ENCODE data around the gene UGGT2. TPM values are rescaled to one million over a fixed set of nuclear protein-coding genes. Genes with fewer than 3 reads are reported as not detected.

UGGT2 gene
- total RNA-seq, 2 donors from 2014 or later = 37.2 to 40.9 TPM

DNA sequence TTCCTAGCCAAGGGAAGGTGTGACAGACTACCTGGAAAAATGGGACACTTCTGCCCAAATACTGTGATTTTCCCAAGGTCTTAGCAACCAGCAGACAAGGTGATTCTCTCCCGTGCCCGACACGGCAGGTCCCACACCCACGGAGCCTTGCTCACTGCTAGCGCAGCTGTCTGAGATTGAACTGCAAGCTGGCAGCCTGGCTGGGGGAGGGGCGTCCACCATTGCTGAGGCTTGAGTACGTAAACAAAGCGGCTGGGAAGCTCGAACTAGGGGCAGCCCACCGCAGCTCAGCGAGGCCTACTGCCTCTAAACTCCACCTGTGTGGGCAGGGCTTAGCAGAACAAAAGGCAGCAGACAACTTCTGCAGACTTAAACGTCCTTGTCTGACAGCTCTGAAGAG is 146.2 kb downstream of the UGGT2 start:
- 91 to 92% methylated on average over 10 to 12 of the region's 12 CpGs for WGBS, 2 experiments (ENCODE audit: insufficient coverage in 1 of 2, insufficient read length in 1 of 2)
- no peak overlapping the region for H3K4me3 Mint-ChIP-seq
- no peaks in the 10 kb centered on the region for H3K4me1 ChIP-seq (ENCODE audit: control insufficient read depth, insufficient read depth, low read length)

DNA sequence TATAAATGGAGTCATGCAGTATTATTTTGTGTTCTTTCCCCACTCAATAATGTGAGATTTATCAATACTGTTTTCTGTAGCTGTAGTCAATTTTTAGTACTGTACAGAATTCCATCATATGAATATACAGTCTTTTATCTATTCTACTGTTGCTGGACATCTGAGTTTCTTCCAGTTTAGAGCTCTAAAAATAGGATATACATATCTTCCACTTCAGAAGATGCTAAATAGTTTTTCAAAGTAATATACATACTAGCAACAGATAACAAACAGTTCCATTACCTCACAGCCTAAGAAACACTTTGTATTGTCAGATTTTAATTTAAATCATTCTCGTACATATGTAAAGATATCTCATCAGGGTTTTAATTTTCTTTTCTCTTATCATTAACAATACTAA is 149.6 kb downstream of the UGGT2 start:
- Mint-ChIP-seq H3K36me3 (ENCODE audit: low read depth) (peaks cover 46% of the 10 kb centered on the region), H3K27ac (no peak overlapping the region), H3K27me3 (ENCODE audit: insufficient read depth) (no peaks in the 10 kb centered on the region), H3K4me1 (no peaks in the 10 kb centered on the region), H3K4me3 (no peak overlapping the region), H3K9me3 (peaks cover 27% of the 10 kb centered on the region)
- DNase-seq = no peak
- no peak overlapping the region for H3K4me3 ChIP-seq (ENCODE audit: low read length)
- no peaks in the 10 kb centered on the region for H3K4me1 ChIP-seq (ENCODE audit: control insufficient read depth, insufficient read depth, low read length)
- no peak overlapping the region for H3K27ac ChIP-seq (ENCODE audit: low read depth, low read length)
- TF ChIP-seq, protein P1, sequence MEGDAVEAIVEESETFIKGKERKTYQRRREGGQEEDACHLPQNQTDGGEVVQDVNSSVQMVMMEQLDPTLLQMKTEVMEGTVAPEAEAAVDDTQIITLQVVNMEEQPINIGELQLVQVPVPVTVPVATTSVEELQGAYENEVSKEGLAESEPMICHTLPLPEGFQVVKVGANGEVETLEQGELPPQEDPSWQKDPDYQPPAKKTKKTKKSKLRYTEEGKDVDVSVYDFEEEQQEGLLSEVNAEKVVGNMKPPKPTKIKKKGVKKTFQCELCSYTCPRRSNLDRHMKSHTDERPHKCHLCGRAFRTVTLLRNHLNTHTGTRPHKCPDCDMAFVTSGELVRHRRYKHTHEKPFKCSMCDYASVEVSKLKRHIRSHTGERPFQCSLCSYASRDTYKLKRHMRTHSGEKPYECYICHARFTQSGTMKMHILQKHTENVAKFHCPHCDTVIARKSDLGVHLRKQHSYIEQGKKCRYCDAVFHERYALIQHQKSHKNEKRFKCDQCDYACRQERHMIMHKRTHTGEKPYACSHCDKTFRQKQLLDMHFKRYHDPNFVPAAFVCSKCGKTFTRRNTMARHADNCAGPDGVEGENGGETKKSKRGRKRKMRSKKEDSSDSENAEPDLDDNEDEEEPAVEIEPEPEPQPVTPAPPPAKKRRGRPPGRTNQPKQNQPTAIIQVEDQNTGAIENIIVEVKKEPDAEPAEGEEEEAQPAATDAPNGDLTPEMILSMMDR (conservative IDR thresholded peaks at IDR 0.05) = no peak
- H3K36me3 ChIP-seq (ENCODE audit: control insufficient read depth, insufficient read depth, low read length) = peaks cover 9% of the 10 kb centered on the region
- WGBS, 2 experiments (ENCODE audit: insufficient coverage in 1 of 2, insufficient read length in 1 of 2) = 100% methylated on average over 1 of the region's 1 CpG
- H3K9me3 ChIP-seq (ENCODE audit: control insufficient read depth, low read length) = peaks cover 22% of the 10 kb centered on the region
- H3K9ac ChIP-seq (ENCODE audit: extremely low read depth, low read length, poor library complexity, severe bottlenecking) = no peak overlapping the region
- H3K27me3 ChIP-seq (ENCODE audit: control insufficient read depth, insufficient read depth, low read length, poor library complexity, severe bottlenecking) = no peaks in the 10 kb centered on the region

More for the DNA sequence above, 146.2 kb downstream of the UGGT2 start:
- H3K9me3 Mint-ChIP-seq = peaks cover 40% of the 10 kb centered on the region
- no peak overlapping the region for H3K27ac ChIP-seq (ENCODE audit: low read depth, low read length)
- TF ChIP-seq, protein P1 (conservative IDR thresholded peaks at IDR 0.05) = no peak
- peaks cover 4% of the 10 kb centered on the region for H3K36me3 ChIP-seq (ENCODE audit: control insufficient read depth, insufficient read depth, low read length)
- peaks cover 22% of the 10 kb centered on the region for H3K9me3 ChIP-seq (ENCODE audit: control insufficient read depth, low read length)
- no peak overlapping the region for H3K27ac Mint-ChIP-seq
- H3K27me3 ChIP-seq (ENCODE audit: control insufficient read depth, insufficient read depth, low read length, poor library complexity, severe bottlenecking) = no peaks in the 10 kb centered on the region
- no peak for DNase-seq
- no peaks in the 10 kb centered on the region for H3K27me3 Mint-ChIP-seq (ENCODE audit: insufficient read depth)
- no peak overlapping the region for H3K4me3 ChIP-seq (ENCODE audit: low read length)
- no peaks in the 10 kb centered on the region for H3K4me1 Mint-ChIP-seq
- no peak overlapping the region for H3K9ac ChIP-seq (ENCODE audit: extremely low read depth, low read length, poor library complexity, severe bottlenecking)
- peaks cover 56% of the 10 kb centered on the region for H3K36me3 Mint-ChIP-seq (ENCODE audit: low read depth)

DNA sequence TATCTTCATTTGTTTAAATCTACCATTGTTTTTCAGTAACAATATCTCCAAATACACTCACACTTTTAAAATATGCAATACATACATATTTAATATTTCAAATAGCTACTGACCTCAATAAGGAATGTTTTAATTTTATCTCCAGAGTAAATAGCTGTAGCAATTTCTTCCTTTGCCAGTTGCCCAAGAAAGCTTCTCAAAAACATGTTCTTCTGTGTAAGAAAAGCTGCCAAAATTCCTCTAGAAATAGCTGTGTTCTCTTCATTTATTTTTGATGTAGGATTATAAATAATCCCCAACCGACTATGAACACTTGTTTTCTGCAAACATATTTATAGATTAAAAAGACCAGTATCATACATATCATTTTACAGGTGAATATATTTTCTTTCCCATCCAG is 150.5 kb downstream of the UGGT2 start:
- no peak overlapping the region for H3K27ac Mint-ChIP-seq
- DNase-seq = no peak
- H3K36me3 Mint-ChIP-seq (ENCODE audit: low read depth) = peaks cover 39% of the 10 kb centered on the region
- peaks cover 21% of the 10 kb centered on the region for H3K9me3 Mint-ChIP-seq
- no peaks in the 10 kb centered on the region for H3K4me1 Mint-ChIP-seq
- Histone ChIP-seq H3K9ac (ENCODE audit: extremely low read depth, low read length, poor library complexity, severe bottlenecking) (no peak overlapping the region), H3K4me1 (ENCODE audit: control insufficient read depth, insufficient read depth, low read length) (no peaks in the 10 kb centered on the region), H3K9me3 (ENCODE audit: control insufficient read depth, low read length) (peaks cover 21% of the 10 kb centered on the region), H3K4me3 (ENCODE audit: low read length) (no peak overlapping the region), H3K36me3 (ENCODE audit: control insufficient read depth, insufficient read depth, low read length) (peaks cover 9% of the 10 kb centered on the region), H3K27me3 (ENCODE audit: control insufficient read depth, insufficient read depth, low read length, poor library complexity, severe bottlenecking) (no peaks in the 10 kb centered on the region), H3K27ac (ENCODE audit: low read depth, low read length) (no peak overlapping the region)
- no peak overlapping the region for H3K4me3 Mint-ChIP-seq
- H3K27me3 Mint-ChIP-seq (ENCODE audit: insufficient read depth) = no peaks in the 10 kb centered on the region
- TF ChIP-seq, protein P1 (conservative IDR thresholded peaks at IDR 0.05) = no peak
- no CpG with 5 or more reads among the region's 1 CpG for WGBS, 2 experiments (ENCODE audit: insufficient coverage in 1 of 2, insufficient read length in 1 of 2)

Data from endodermal cell (in vitro differentiated cells).